ENCODE measurements around the gene ARHGEF26. TPM values are rescaled to one million over a fixed set of nuclear protein-coding genes. Genes with fewer than 3 reads are reported as not detected.

Gene ARHGEF26
- total RNA-seq, 1 experiment from 2014 or later = 14.1 TPM

- TF ChIP-seq SOX15 (CRISPR knock-in tag; IDR thresholded peaks at IDR 0.05) (no peak), ESRRA (CRISPR knock-in tag; IDR thresholded peaks at IDR 0.05; ENCODE audit: borderline replicate concordance) (no peak), E2F5 (CRISPR knock-in tag; IDR thresholded peaks at IDR 0.05) (no peak), RORB (CRISPR knock-in tag; IDR thresholded peaks at IDR 0.05) (no peak), PREB (CRISPR knock-in tag; IDR thresholded peaks at IDR 0.05; ENCODE audit: borderline replicate concordance) (no peak), ATF6 (CRISPR knock-in tag; IDR thresholded peaks at IDR 0.05) (no peak), ZNF512 (CRISPR knock-in tag; IDR thresholded peaks at IDR 0.05; ENCODE audit: borderline replicate concordance) (no peak)
Measured at GRCh38 chr3:154111365-154111935, 9.7 kb upstream of the ARHGEF26 start.

GRCh38 chr3:154112146-154112852 lies 8.9 kb upstream of the ARHGEF26 start:
- H3K36me3 Mint-ChIP-seq = no peaks in the 10 kb centered on the region
- no peak overlapping the region for H3K4me3 Mint-ChIP-seq
- H3K9me3 Mint-ChIP-seq = no peaks in the 10 kb centered on the region
- peaks cover 7% of the 10 kb centered on the region for H3K4me1 Mint-ChIP-seq
- ATAC-seq = no peak
- DNase-seq (ENCODE audit: low spot score) = no peak
- no peak overlapping the region for H3K27ac Mint-ChIP-seq
- ChIA-PET POLR2A (interaction anchor here (1.0 kb wide), 1 partner anchor 9 kb away, joined by 3 read pairs; no protein-coding TSS in a partner anchor), CTCF (interaction anchor here (1.3 kb wide), 1 partner anchor 9 kb away, joined by 6 read pairs; the partner anchor contains the start of gene ARHGEF26)
- H3K27me3 Mint-ChIP-seq (ENCODE audit: low read depth) = no peaks in the 10 kb centered on the region
- TF ChIP-seq TEAD1 (CRISPR knock-in tag; IDR thresholded peaks at IDR 0.05) (no peak), IRF2 (CRISPR knock-in tag; IDR thresholded peaks at IDR 0.05; ENCODE audit: borderline replicate concordance, low read depth) (no peak), NFATC4 (CRISPR knock-in tag; IDR thresholded peaks at IDR 0.05) (no peak), ZNF532 (CRISPR knock-in tag; IDR thresholded peaks at IDR 0.05; ENCODE audit: borderline replicate concordance) (no peak), ZNF317 (CRISPR knock-in tag; IDR thresholded peaks at IDR 0.05; ENCODE audit: borderline replicate concordance, low read depth) (no peak), ERG (CRISPR knock-in tag; IDR thresholded peaks at IDR 0.05) (no peak), ZNF281 (CRISPR knock-in tag; IDR thresholded peaks at IDR 0.05) (no peak), CBFB (CRISPR knock-in tag; IDR thresholded peaks at IDR 0.05; ENCODE audit: low read depth) (no peak), SMAD4 (CRISPR knock-in tag; IDR thresholded peaks at IDR 0.05) (no peak), ZMAT4 (CRISPR knock-in tag; IDR thresholded peaks at IDR 0.05) (no peak)

More at GRCh38 chr3:154111365-154111935, 9.7 kb upstream of the ARHGEF26 start:
- DNase-seq (ENCODE audit: low spot score) (no peak), ATAC-seq (no peak; the same call in 1 of the 2 replicates)
- H3K36me3 Mint-ChIP-seq = no peaks in the 10 kb centered on the region
- no peak overlapping the region for H3K4me3 Mint-ChIP-seq
- H3K27ac Mint-ChIP-seq = no peak overlapping the region
- POLR2A ChIA-PET = no interaction called here
- H3K4me1 Mint-ChIP-seq = peaks cover 15% of the 10 kb centered on the region
- H3K27me3 Mint-ChIP-seq (ENCODE audit: low read depth) = no peaks in the 10 kb centered on the region
- no peaks in the 10 kb centered on the region for H3K9me3 Mint-ChIP-seq
- CTCF ChIA-PET = interaction anchor here (1.3 kb wide), 1 partner anchor 10 kb away, joined by 6 read pairs; the partner anchor contains the start of gene ARHGEF26

Measured in WTC11 (cell line).